ENCODE data around the gene IL23R.
"Not testable (repeated sequence)": the region's sequence is repeated elsewhere in the genome, so short reads cannot be mapped to it uniquely, and the experiment has no call there.

IL23R gene

DNA sequence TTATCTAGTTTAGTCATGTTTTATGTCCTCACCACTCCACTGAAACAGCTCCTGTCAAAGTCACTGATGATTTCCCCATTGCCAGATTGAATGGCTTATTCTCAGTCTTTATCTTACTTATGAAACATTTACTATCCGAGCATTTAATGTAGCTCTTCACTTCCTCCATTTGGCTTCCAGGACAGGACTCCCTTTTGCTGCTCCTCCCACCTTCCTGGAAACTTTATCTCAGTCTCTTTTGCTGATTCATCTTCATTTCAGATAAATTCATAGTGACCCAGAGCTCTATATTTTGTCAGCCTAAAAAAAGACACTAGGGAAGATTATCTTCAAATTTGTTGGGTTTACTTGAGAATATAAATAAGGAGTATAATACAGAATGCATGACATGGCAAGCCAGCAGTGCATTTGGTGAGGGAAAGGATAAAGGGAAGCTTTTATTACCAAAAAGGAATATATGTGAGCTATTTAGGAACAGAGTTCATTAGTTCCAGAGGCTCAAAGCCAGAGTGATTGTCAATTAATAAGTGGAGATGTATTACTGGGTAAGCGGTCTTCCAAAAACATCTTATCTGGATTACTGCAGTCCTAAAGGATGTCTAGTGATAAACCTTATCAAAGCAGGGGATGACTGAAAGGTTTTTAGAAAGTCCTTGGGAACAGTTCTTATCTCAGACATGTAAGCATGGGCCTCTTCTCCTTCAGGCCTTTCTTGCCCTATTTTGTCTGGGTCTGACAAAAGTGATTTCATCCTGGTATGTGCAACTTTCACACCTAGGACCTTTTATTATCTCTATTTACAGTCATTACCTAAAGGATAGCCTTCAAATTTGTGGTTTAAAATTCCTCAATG is 25.6 kb downstream of the IL23R start:
- no peak for DNase-seq (ENCODE audit: low read depth in 1 of 2, low spot score in 1 of 2)

DNA sequence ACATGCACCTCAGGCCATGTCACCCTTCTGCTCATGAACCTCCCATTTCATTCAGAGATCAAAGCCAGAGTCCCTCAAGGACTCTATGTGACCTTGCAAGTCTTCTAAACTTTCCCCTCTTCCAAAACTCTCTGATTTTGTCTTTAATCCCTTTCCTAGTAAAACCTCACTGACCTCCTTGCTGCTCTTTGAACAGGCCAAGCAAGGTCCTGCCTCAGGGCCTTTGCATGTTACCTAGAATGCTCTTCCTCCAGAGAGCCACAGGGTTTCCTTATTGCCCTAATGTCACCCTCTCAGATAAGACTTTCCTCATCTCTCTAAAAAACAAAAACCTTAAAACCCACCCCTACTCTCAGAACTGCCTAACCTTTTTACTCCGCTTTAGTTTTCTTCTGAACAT is 26.6 kb downstream of the IL23R start:
- DNase-seq (ENCODE audit: low read depth in 1 of 2, low spot score in 1 of 2) = no peak

DNA sequence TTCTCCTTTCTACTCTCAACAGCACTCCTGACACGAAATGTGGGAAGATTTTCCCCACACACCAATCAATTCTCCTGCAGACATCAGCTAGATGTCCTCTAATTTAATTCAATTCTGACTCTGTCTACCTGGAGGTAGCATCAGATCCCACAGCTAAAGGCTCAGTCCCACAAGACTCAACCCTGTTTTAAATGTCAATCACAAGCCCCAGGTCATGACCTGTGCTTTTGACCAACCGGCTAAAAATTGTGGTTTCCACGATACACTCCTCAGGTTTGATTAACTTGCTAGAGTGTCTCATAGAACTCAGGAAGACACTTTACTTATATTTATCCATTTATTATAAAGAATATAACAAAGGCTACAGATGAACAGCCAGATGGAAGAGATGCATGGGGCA is 27.4 kb downstream of the IL23R start:
- DNase-seq (ENCODE audit: low read depth in 1 of 2, low spot score in 1 of 2) = no peak

DNA sequence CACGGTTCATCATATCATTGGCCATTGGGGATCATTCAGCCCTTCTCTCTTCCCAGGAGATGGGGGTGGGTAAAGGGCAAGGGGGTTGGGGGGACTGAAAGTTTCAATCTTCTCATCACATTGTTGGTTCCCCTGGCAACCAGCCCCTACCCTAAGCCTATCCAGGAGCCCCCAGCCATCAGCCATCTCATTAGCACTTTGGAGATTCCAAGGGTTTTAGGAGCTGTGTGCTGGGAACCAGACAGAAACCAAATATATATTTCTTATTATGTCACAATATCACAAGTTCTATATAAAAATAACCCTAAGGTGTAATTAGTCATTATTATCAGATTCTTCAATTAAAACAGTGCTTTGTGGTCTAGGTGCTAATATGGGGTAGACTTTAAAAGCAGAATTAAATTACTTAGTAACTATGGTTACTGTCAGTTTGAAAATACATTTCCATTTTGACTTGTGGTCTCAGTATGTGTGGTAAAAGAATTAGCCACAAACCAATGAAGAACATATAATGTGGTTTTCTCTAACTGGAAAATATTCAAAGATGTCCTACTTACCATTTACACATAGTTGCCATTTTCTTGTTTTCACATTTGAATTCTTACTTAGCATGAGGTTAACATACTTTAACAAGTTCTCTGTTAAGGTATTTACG is 28.1 kb downstream of the IL23R start:
- no peak for DNase-seq (ENCODE audit: low read depth in 1 of 2, low spot score in 1 of 2)

DNA sequence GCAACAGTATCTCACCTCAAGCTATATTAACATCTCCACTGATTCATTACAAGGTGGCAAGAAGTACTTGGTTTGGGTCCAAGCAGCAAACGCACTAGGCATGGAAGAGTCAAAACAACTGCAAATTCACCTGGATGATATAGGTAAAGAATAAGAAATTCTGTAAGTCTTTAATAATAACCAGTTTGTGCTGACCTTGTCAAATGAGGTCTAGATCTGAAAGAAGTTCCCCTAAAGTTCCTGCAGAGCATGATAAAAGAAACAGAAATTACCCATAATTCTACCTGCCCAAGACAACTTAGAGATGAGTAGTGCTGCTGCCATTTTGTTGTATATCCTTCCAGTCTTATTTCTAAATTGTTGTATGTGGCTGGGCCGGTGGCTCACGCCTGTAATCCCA is 34.5 kb downstream of the IL23R start:
- DNase-seq (ENCODE audit: low read depth in 1 of 2, low spot score in 1 of 2) = no peak

DNA sequence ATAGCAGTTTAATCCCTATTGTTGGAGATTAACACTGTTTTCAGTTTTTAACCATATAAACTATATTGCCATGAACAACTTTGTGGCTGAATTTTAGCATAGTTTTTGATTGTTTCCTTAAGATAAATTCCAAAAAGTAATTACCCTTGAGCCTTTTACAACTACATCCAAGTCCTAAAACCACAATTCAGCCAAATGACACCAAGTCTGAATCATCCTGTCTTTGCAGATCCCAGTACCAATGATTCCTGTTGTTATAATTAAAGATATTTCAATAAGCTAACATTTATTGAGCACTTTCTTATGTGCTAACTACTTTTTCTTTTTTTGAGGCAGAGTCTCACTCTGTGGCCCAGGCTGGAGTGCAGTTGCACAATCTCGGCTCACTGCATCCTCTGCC is 35.6 kb downstream of the IL23R start:
- DNase-seq (ENCODE audit: low read depth in 1 of 2, low spot score in 1 of 2) = no peak

DNA sequence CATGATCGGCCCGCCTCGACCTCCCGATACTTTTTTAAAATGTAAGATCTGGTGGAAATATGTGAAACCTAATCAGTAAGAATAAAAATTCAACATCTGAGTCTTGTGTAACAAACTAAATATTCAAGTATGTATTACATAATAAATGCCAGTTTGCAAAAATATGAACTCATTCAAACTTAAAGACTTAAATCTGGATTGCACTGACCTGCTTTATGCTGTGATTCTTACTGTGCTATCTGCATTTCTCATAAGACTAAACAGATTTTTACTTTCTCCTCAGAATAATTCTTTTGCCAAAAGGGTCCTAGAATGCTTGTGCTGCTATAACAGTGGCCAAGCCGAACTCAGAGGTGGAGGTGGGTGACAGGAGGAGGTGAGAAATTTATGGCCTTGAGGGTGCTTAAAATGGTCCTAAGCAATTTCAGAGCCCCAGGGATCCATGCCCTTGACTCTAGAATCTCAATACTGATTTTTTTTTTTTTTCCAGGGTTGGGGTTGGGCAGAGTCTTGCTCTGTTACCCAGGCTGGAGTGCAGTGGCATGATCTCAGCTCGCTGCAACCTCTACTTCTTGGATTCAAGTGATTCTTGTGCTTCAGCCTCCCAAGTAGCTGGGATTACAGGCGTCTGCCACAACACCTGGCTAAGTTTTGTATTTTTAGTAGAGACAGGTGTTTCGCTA is 38.2 kb downstream of the IL23R start:
- DNase-seq (ENCODE audit: low read depth in 1 of 2, low spot score in 1 of 2) = no peak

DNA sequence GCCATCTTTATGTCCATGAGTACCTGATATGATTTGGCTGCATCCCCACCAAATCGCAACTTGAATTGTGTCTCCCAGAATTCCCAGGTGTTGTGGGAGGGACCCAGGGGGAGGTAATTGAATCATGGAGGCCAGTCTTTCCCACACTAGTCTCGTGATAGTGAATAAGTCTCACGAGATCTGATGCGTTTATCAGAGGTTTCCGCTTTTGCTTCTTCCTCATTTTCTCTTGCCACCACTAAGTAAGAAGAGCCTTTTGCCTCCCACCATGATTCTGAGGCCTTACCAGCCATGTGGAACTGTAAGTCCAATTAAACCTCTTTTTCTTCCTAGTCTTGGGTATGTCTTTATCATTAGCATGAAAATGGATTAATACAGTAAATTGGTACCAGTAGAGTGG is 41.1 kb downstream of the IL23R start:
- DNase-seq (ENCODE audit: low read depth in 1 of 2, low spot score in 1 of 2) = not testable (repeated sequence)

DNA sequence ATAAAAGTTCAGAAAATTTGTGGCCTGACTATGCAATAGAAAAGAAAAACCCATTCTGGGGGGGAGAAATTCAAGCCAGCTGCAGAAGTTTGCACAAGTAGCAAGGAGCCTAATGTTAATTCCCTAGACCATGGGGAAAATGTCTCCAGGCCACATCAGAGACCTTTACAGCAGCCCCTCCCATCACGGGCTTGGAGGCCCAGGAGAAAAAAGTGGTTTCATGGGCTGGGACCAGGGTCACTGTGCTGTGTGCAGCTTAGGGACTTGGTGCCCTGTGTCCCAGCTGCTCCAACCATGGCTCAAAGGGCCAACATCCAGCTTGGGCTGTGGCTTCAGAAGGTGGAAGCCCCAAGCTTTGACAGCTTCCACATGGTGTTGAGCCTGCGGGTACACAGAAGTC is 42.0 kb downstream of the IL23R start:
- DNase-seq (ENCODE audit: low read depth in 1 of 2, low spot score in 1 of 2) = no peak

DNA sequence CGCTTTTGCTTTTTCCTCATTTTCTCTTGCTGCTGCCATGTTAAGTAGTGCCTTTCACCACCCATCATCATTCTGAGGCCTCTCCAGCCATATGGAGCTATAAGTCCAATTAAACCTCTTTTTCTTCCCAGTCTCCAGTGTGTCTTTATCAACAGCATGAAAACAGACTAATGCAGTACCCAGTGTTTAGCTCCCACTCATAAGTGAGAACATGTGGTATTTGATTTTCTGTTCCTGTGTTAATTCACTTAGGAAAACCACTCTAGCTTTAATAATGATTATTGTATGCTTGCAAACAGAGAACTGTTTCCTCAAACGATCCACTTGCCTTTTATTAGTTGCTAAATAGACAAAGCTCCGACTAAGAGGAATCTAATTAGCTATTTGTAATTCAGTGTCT is 43.3 kb downstream of the IL23R start:
- no peak for DNase-seq (ENCODE audit: low read depth in 1 of 2, low spot score in 1 of 2)

DNA sequence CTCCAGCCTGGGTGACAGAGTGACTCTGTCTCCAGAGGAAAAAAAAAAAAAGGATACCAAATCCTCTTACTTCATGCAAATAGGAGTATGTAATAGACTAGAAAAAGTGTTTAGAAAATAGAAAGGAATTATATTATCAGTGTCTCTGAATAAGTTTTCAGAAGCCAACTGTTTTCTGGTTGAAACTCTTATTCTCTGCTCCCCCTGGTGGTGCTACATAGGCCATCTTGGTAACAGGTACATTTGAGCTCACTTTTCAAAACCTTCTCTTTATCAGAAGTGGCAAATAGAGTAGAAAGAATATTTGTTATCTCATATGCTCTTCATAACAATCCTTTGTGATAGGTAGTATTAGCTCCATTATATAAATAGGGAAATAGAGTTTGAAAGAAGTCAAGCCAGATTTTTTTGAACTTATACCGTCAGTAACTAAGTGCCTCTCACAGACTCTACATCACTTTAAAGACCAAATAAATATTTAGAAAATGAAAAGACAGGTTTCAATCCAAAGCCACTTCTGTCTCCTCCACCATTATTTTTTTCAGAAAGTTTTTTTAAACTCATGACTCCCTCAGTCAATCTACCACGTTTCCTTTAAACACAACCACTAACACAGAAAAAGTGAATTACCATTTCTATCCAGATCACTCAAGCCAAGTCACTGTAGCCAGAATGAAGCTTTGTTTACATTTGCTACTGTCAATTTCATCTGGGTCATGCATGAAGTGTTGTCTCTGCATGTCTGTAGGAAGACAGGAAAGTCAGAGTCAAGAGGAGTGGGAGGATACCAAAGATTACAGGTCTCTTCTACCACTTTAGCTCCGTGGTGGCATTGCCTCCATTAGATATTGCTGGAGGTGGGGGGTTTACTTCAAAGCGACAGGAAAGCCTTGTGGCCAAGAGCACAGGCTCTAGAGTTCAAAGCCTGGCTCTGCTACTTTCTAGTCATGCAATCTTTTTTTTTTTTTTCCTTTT is 45.6 kb downstream of the IL23R start:
- no peak for DNase-seq (ENCODE audit: low read depth in 1 of 2, low spot score in 1 of 2)

DNA sequence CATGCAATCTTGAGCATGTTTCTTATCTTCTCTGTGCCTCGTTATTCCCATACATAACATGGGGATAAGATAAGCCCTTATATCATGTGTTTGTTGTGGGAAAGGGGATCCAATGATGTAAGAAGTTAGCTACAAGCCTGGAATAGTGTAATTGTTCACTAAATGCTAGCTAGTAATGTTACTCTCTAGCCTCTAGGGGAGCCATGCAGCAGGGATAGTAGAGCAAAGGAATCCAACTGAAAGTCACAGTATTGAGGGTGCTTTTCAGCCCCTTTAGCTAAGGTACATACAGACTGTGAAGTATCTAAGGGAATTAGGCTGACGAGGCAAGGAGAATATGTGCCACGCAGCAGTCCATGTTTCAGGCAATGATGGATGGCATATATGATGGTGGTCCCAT is 46.9 kb downstream of the IL23R start:
- DNase-seq (ENCODE audit: low read depth in 1 of 2, low spot score in 1 of 2) = no peak

DNA sequence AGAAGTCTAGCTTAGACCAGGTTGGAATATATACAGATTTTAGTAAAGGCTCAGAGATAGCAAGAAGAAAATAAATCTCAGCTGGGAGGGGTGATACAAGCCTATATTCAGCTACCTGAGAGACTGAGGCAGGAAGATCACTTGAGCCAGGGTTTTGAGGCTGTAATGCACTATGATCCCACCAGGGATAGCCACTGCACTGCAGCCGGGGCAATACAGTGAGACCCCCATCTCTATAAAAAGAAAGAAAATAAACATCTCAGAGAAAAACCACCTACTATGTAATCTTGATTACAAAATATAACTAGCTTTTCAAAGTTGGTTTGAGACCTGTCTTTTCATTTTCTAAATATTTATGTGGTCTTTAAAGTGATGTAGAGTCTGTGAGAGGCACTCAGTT is 47.7 kb downstream of the IL23R start:
- no peak for DNase-seq (ENCODE audit: low read depth in 1 of 2, low spot score in 1 of 2)

DNA sequence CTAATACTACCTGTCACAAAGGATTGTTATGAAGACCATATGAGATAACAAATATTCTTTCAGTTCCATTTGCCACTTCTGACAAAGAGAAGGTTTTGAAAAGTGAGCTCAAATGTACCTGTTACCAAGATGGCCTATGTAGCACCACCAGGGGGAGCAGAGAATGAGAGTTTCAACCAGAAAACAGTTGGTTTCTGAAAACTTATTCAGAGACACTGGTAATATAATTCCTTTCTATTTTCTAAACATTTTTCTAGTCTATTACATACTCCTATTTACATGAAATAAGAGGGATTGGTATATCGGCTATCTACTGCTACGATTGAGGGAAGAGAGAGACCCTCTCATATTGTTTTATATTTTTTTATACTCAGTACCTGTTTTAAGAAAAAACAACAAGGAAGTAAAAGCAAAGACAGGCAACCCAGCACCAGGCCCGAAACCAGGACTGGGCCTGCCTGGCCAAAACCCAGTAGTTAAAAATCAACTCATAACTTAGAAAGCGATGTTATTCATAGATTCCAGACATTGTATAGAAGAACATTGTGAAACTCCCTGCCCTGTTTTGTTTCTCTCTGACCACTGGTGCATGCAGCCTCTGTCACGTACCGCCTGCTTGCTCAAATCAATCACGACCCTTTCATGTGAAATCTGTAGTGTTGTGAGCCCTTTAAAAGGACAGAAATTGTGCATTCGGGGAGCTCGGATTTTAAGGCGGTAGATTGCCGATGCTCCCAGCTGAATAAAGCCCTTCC is 48.3 kb downstream of the IL23R start:
- DNase-seq (ENCODE audit: low read depth in 1 of 2, low spot score in 1 of 2) = peak in 1 of 2 donors; percentile 19

DNA sequence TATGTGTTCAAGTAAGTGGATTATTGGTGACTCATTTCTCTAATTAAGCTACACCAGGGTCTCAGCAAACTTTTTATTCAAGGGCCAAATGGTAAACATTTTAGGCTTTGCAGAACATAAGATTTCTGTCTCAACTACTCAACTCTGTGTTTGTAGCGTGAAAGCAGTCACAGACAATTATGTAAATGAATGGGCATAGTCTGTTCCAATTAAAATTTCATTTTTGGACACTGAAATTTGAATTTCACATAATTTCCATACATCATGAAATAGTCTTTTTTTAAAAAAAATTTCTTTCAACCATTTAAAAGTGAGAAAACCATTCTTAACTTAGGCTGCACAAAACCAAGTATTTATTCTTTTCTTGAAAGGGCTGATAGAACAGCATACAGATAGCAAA is 50.1 kb downstream of the IL23R start:
- no peak for DNase-seq (ENCODE audit: low read depth in 1 of 2, low spot score in 1 of 2)

DNA sequence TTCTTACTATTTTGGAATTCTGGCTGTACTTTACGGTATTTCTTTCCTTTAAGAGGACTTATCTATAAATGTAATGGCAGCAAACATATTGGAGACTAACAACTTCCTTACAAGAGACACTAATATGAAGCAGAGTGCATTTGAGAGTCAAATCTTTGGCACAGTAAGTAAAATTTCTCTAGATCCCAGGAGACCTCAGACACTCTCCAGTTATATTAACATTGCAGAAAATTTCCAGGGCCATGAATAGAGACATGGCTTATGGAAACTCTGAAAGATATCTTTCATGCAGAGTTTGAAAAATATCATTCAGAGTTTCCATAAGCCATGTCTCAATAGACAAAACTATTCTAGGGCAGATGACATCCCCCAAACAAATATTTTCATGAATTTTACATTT is 51.2 kb downstream of the IL23R start:
- no peak for DNase-seq (ENCODE audit: low read depth in 1 of 2, low spot score in 1 of 2)

DNA sequence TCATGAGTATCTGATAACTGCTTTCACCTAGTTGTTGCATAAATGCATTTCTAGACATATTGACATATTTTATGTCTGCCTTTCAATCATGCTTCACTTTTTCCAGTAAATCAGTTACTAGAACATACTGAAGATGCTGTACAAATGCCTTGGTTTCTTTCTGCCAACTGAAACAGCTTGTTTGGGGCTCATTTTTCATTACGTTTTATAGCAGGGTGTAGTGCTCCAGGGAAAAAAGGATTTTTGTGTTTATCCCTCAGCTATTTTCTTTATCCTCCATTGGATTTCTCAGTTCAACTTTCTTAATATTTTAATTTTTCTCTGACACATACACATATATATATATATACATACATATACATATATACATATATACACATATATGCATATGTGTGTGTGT is 51.7 kb downstream of the IL23R start:
- DNase-seq (ENCODE audit: low read depth in 1 of 2, low spot score in 1 of 2) = no peak

DNA sequence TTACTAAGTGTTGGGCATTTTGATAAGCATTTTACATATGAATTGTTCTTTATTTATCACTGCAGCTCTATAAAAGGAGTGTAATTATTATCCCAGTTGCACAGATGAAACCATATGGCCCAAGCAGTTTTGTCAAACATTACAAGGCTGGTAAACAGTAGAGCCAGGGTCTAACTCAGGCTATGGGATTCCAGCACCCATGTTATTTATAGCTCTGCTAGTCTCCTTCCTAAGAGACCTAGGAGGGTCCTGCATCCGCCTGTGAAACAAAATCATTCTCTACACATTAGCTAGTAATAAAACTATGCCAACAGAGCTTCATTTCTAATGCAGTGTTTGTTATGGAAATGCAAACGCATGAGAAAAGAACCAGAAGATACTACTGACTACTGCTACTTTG is 58.6 kb downstream of the IL23R start:
- DNase-seq (ENCODE audit: low read depth in 1 of 2, low spot score in 1 of 2) = no peak

DNA sequence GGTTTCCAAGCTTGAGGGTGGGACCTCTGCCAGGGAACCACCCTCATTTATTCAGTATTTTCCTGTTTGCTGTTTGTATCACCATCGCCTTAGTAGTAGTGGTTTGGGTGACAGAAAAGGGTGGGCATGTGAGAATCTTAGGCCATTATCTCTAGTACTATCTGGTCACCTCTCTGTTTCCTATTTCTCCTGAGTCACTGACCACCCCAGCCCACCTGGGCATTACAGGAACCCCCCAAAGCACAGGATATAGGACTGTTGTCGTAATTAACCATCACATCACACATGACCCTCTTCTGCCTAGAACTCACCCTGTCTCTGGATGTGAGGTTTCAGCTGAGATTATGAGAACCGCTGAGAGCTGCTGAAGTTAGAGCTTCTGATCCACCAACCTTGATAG is 60.4 kb downstream of the IL23R start:
- no peak for DNase-seq (ENCODE audit: low read depth in 1 of 2, low spot score in 1 of 2)

DNA sequence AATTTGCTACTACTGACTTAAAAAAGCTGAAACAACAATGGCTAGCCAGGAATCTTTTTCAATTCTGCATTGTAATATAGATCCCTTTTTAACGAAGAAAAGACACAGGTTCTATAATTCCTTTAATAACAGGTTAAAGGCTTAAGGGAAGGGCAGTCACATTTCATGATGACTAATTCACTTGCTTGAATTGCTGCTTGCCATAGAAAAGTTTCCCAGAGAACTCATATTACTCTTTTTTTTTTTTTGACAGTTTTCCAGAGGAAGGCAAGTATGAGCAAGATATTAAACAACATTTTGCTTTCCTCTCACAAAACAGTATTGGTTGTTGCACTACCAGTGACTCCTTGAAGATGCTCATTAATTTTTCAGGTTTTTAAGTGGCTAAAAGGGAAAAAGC is 60.9 kb downstream of the IL23R start:
- no peak for DNase-seq (ENCODE audit: low read depth in 1 of 2, low spot score in 1 of 2)
